Nephron progenitor cell (in vitro differentiated cells): ENCODE data around the gene ALMS1.

ENCODE experiments used
- DNase-seq: peaks from one replicate; pipeline ENCODE4 v3.0.0; 2021
- H3K27ac Mint-ChIP-seq: 2 replicates; pipeline ENCODE4 v1.8.0; 2021; ENCODE audit warnings: mild to moderate bottlenecking, moderate library complexity, mixed read lengths
- H3K27me3 Mint-ChIP-seq: 2 replicates; pipeline ENCODE4 v1.8.0; 2021; ENCODE audit warnings: mild to moderate bottlenecking, low read depth, mixed read lengths; ENCODE audit not compliant: poor library complexity
- H3K36me3 Mint-ChIP-seq: 2 replicates; pipeline ENCODE4 v1.8.0; 2021; ENCODE audit warnings: low read depth, mixed read lengths
- H3K4me1 Mint-ChIP-seq: 2 replicates; pipeline ENCODE4 v1.8.0; 2021; ENCODE audit warnings: mixed read lengths
- H3K4me3 Mint-ChIP-seq: 2 replicates; pipeline ENCODE4 v1.8.0; 2021; ENCODE audit warnings: mild to moderate bottlenecking, moderate library complexity, mixed read lengths
- H3K9me3 Mint-ChIP-seq: 2 replicates; pipeline ENCODE4 v1.8.0; 2021; ENCODE audit warnings: mild to moderate bottlenecking, moderate library complexity, mixed read lengths
- CTCF ChIP-seq: fragments of 200-600 bp; sonication (generic); IDR thresholded peaks from 2 replicates; pipeline ENCODE4 v1.5.0; 2021; ENCODE audit warnings: antibody characterized with exemption

ALMS1 gene

GRCh38 chr2:73406996-73407395 is 21.4 kb downstream of the ALMS1 start:
- Mint-ChIP-seq H3K36me3 (peaks cover 89% of the 10 kb centered on the region), H3K27ac (no peak overlapping the region), H3K9me3 (peaks cover 56% of the 10 kb centered on the region), H3K4me3 (no peak overlapping the region), H3K4me1 (peaks cover 9% of the 10 kb centered on the region), H3K27me3 (no peaks in the 10 kb centered on the region)
- DNase-seq = no peak
- TF ChIP-seq CTCF = no peak

DNA sequence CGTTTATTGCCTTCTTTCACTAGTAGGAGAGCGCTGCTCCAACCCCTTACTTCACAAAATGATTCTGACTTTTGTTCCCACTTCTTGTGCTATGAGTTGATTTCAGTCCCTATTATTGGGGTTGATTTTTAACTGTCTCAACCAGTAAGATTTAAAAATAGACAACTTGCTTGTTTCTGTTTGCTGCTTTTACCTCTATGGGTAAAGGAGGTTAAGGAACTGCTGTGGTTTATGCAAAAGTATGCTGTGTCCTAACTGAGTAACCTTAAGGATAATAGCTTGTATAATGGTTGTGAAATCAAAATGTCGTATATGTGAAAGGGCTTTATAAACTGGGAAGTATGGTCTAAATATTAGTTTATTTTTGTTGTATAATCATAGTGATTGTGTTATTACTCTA is 22.6 kb downstream of the ALMS1 start:
- Mint-ChIP-seq H3K36me3 (peaks cover 81% of the 10 kb centered on the region), H3K4me3 (no peak overlapping the region), H3K27me3 (no peaks in the 10 kb centered on the region), H3K27ac (no peak overlapping the region), H3K9me3 (peaks cover 44% of the 10 kb centered on the region), H3K4me1 (peaks cover 9% of the 10 kb centered on the region)
- DNase-seq = no peak
- TF ChIP-seq CTCF = no peak

DNA sequence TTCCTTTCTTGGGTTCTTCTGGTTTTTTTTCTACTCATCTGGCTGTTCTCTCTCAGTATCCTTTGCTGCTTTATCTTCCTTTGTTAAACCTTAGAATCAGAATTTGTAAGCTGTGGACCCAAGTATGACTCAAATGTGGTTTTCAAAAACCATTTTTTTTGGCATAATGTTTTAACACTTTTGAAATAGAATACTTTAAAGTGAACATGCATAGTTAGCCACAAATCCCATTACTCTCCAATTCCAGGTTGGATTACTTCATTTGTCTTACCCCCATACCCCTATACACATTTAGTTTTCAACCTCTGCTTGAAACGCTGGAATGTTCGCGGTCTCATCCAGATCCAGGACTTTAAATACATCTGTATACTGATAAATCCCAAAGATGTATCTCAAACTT is 29.1 kb downstream of the ALMS1 start:
- Mint-ChIP-seq H3K4me3 (no peak overlapping the region), H3K4me1 (no peaks in the 10 kb centered on the region), H3K9me3 (peaks cover 13% of the 10 kb centered on the region), H3K27me3 (no peaks in the 10 kb centered on the region), H3K27ac (no peak overlapping the region), H3K36me3 (peaks cover 27% of the 10 kb centered on the region)
- TF ChIP-seq CTCF = no peak
- no peak for DNase-seq

DNA sequence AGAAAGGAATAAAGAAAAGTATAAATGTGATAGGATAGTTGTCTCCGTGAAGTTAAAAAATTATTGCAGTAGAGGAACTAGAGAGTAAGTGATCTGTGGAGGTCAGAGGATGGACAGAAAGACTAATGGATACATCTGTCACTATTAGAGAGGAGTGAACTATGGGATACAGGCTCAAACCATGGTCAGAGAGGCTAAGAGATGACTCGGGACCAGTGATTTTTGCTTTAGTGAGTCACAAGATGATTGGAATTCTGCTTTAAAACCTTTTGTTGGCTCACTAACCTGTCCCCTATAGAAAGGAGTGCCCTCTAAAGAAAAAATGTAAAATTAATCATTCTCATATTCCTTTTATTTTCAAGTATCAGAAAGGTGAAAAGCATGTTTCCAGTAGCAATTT is 30.3 kb downstream of the ALMS1 start:
- H3K27ac Mint-ChIP-seq = no peak overlapping the region
- H3K27me3 Mint-ChIP-seq = no peaks in the 10 kb centered on the region
- H3K4me1 Mint-ChIP-seq = no peaks in the 10 kb centered on the region
- peaks cover 7% of the 10 kb centered on the region for H3K9me3 Mint-ChIP-seq
- H3K36me3 Mint-ChIP-seq = peaks cover 15% of the 10 kb centered on the region
- DNase-seq = no peak
- no peak overlapping the region for H3K4me3 Mint-ChIP-seq
- no peak for TF ChIP-seq CTCF

DNA sequence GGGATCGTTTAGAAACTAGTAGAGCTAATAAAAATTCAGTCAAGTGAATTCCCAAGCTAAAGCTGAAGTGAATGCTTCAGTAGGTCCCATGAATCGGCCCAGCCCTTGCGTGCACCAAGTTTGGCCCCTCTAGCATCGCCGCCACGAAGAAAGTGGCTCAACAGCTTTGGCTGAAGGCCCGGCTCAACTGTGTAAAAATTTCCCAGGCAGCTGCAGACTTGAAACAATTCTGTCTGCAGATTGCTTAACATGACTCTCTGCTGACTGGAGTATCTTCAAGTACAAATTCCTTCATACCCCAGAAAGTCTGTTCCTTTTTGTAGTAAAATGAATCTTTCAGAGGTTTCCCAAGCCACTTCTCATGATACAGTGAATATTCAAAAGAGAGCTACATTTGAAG is 32.7 kb downstream of the ALMS1 start:
- Mint-ChIP-seq H3K27me3 (no peaks in the 10 kb centered on the region), H3K36me3 (no peaks in the 10 kb centered on the region), H3K27ac (no peak overlapping the region), H3K4me1 (no peaks in the 10 kb centered on the region), H3K4me3 (no peak overlapping the region), H3K9me3 (no peaks in the 10 kb centered on the region)
- no peak for TF ChIP-seq CTCF
- no peak for DNase-seq

DNA sequence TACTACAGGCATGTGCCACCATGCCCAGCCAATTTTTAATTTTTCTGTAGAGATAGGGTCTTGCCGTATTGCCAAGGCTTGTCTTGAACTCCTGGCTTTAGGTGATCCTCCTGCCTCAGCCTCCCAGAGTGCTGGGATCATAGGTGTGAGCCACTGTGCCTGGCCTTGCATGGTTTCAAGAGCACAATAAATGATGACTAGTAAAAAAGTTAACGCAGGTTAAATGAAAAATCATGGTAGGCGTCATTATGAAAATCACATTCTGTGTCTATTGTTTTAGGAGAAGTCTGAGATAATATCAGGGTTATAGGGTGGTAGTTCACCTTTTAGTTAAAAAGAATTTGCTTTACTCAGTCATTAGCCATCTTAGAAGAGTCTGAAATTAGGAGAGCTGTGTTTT is 38.3 kb downstream of the ALMS1 start:
- H3K9me3 Mint-ChIP-seq = no peaks in the 10 kb centered on the region
- peaks cover 23% of the 10 kb centered on the region for H3K36me3 Mint-ChIP-seq

More for the DNA sequence above, 38.3 kb downstream of the ALMS1 start:
- TF ChIP-seq CTCF = no peak
- Mint-ChIP-seq H3K27me3 (no peaks in the 10 kb centered on the region), H3K27ac (no peak overlapping the region), H3K4me1 (peaks cover 4% of the 10 kb centered on the region), H3K4me3 (no peak overlapping the region)
- no peak for DNase-seq
